RWPE2 (cell line): ENCODE results near the gene GABRB2.

ENCODE experiments used
- ATAC-seq: fragments of 200-7000 bp; cut with Tn5 transposase; 3 replicates; pipeline ENCODE4 v1.9.1; 2021; ENCODE audit warnings: low read depth
- DNase-seq: peaks from one replicate; pipeline ENCODE4 v3.0.0-alpha.2; 2020; ENCODE audit warnings: low spot score
- H3K27ac ChIP-seq: fragments of 450-650 bp; 2 replicates; pipeline ENCODE4 v1.5.1; 2017; ENCODE audit warnings: mild to moderate bottlenecking; ENCODE audit not compliant: poor library complexity, severe bottlenecking
- H3K27me3 ChIP-seq: fragments of 250-450 bp; sonication (Bioruptor Pico); 2 replicates; pipeline ENCODE4 v1.5.1; 2021; ENCODE audit warnings: mild to moderate bottlenecking, moderate library complexity; ENCODE audit not compliant: insufficient read depth, poor library complexity, severe bottlenecking
- H3K36me3 ChIP-seq: fragments of 250-450 bp; sonication (Bioruptor Pico); 2 replicates; pipeline ENCODE4 v1.5.1; 2020; ENCODE audit warnings: low read depth, mild to moderate bottlenecking, moderate library complexity
- H3K4me1 ChIP-seq: fragments of 250-450 bp; sonication (Bioruptor Pico); 2 replicates; pipeline ENCODE4 v1.5.1; 2021; ENCODE audit warnings: mild to moderate bottlenecking, moderate library complexity; ENCODE audit not compliant: insufficient read depth, poor library complexity, severe bottlenecking
- H3K4me3 ChIP-seq: fragments of 250-450 bp; sonication (Bioruptor Pico); 2 replicates; pipeline ENCODE4 v1.5.1; 2021; ENCODE audit warnings: mild to moderate bottlenecking, moderate library complexity; ENCODE audit not compliant: severe bottlenecking
- H3K9me3 ChIP-seq: fragments of 250-450 bp; sonication (Bioruptor Pico); 2 replicates; pipeline ENCODE4 v1.5.1; 2021; ENCODE audit warnings: mild to moderate bottlenecking, moderate library complexity; ENCODE audit not compliant: severe bottlenecking
- TF ChIP-seq, protein P1 (sequence below): fragments of 450-650 bp; IDR thresholded peaks from one replicate; pipeline ENCODE4 v1.5.1; 2017; ENCODE audit warnings: mild to moderate bottlenecking, moderate library complexity; ENCODE audit not compliant: poor library complexity, severe bottlenecking

GABRB2 gene

DNA sequence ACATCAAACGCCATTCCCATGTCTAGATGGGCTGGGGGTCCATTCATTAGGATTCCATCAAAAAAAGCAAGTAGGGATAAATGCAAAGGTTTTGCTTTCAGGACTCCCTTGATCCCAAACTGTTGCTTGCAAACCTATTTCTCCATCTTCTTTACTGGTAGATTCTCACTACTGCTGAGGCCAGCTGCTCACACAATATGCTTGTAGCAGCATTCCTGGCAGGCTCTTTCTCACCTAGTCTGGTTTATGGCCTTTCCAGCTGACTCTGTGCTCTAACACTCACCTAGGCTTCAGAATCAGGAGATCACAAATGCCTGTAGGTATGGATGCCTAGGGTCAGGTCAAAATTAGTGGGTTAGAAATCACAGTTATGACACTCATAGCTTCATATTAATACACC, 274.7 kb downstream of the GABRB2 start:
- TF ChIP-seq, protein P1, sequence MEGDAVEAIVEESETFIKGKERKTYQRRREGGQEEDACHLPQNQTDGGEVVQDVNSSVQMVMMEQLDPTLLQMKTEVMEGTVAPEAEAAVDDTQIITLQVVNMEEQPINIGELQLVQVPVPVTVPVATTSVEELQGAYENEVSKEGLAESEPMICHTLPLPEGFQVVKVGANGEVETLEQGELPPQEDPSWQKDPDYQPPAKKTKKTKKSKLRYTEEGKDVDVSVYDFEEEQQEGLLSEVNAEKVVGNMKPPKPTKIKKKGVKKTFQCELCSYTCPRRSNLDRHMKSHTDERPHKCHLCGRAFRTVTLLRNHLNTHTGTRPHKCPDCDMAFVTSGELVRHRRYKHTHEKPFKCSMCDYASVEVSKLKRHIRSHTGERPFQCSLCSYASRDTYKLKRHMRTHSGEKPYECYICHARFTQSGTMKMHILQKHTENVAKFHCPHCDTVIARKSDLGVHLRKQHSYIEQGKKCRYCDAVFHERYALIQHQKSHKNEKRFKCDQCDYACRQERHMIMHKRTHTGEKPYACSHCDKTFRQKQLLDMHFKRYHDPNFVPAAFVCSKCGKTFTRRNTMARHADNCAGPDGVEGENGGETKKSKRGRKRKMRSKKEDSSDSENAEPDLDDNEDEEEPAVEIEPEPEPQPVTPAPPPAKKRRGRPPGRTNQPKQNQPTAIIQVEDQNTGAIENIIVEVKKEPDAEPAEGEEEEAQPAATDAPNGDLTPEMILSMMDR: no peak
- Histone ChIP-seq H3K9me3 (no peaks in the 10 kb centered on the region), H3K27ac (no peak overlapping the region), H3K27me3 (no peaks in the 10 kb centered on the region), H3K4me1 (no peaks in the 10 kb centered on the region), H3K4me3 (no peak overlapping the region), H3K36me3 (no peaks in the 10 kb centered on the region)
- DNase-seq: no peak
- no peak for ATAC-seq

DNA sequence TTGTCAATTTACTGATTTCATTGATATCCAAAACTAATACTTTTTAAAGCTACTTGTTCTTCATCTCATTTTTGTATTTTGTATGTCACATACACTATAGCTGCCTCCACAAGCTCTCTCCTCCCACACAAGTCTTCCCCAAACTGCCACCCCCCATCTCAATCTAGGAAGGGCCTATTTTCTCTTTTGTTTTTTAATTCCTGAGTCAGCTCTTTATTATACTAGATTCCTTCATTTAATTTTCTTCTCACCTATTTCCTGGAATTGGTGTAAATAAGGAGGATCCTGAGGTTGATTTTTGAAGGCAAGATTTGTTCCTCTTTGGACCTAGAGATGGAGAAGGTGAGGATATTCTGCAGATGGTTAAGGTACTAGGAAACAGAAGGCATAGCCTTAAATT, 277.4 kb downstream of the GABRB2 start:
- ATAC-seq: no peak
- no peak for DNase-seq
- Histone ChIP-seq H3K36me3 (no peaks in the 10 kb centered on the region), H3K9me3 (no peaks in the 10 kb centered on the region), H3K27me3 (no peaks in the 10 kb centered on the region), H3K4me1 (no peaks in the 10 kb centered on the region), H3K4me3 (no peak overlapping the region), H3K27ac (no peak overlapping the region)
- TF ChIP-seq, protein P1: no peak

DNA sequence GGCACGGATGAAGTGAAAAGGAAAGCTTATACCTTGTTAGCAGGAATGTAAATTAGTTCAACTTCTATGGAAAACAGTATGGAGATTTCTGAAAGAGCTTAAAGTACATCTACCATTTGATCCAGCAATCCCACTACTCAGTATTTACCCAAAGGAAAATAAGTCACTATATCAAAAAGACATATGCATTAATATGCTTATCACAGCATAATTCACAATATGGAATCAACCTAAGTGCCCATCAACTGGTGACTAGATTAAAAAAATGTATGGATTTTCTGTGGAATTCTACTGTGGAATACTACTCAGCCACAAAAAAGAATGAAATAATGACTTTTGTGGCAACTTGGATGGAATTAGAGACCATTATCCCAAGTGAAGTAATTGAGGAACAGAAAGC, 279.6 kb downstream of the GABRB2 start:
- H3K4me1 ChIP-seq: no peaks in the 10 kb centered on the region
- TF ChIP-seq, protein P1: no peak
- no peak overlapping the region for H3K4me3 ChIP-seq
- H3K36me3 ChIP-seq: no peaks in the 10 kb centered on the region
- H3K27me3 ChIP-seq: no peaks in the 10 kb centered on the region
- ATAC-seq (no peak), DNase-seq (no peak)
- no peak overlapping the region for H3K27ac ChIP-seq
- H3K9me3 ChIP-seq: no peaks in the 10 kb centered on the region

DNA sequence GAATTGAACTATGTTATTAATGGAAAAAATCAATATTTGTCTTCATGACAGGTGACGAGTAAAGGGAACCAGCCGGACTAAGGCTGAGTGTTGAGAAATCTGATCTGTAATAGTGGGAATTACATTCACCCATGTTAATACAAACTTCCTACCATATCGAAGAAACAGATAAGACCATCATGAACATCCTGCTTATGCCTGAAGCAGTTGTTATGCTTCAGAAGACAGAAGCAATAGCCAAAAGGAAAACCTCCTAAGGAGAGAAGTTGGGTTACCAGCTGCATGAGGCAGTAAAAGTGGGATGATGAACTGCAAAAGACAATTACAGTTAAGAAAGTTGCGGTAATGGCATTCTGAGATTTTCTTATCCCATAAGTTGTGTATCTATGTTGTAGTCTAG, 281.5 kb downstream of the GABRB2 start:
- no peak overlapping the region for H3K4me3 ChIP-seq
- H3K4me1 ChIP-seq: no peaks in the 10 kb centered on the region
- no peaks in the 10 kb centered on the region for H3K27me3 ChIP-seq
- H3K27ac ChIP-seq: no peak overlapping the region
- TF ChIP-seq, protein P1: no peak
- DNase-seq (no peak), ATAC-seq (no peak)
- H3K9me3 ChIP-seq: no peaks in the 10 kb centered on the region
- no peaks in the 10 kb centered on the region for H3K36me3 ChIP-seq

DNA sequence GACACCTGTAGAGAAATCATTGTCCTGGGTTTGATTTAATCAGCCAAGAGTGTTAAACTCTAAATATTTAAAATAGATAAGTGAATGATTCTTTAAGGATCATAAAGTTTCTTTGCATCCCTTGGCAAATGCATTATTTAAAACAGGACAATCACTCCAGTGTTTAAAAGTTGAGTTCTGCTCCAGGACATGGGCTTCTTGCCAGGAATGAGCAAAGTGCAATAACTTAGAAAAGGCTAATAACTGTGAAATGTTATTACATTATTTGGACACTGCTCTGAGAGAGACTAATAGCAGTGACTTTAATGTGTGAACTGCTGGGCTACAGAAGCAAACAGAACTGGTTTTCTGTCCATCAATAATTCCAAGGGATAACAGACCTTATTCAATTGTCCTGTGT, 283.3 kb downstream of the GABRB2 start:
- DNase-seq (no peak), ATAC-seq (no peak)
- H3K9me3 ChIP-seq: no peaks in the 10 kb centered on the region
- no peaks in the 10 kb centered on the region for H3K27me3 ChIP-seq
- H3K4me1 ChIP-seq: no peaks in the 10 kb centered on the region
- H3K27ac ChIP-seq: no peak overlapping the region
- no peak overlapping the region for H3K4me3 ChIP-seq
- TF ChIP-seq, protein P1: no peak
- no peaks in the 10 kb centered on the region for H3K36me3 ChIP-seq
